Activated naive CD4-positive, alpha-beta T cell (primary cell): ENCODE data around the gene MTX2.

Experiments used
- DNase-seq, 4 experiments: peaks; one replicate each; lab custom pipeline; 2025; lab: John Stamatoyannopoulos, UW

The MTX2 gene

GRCh38 chr2:176269319-176270099, at the start of gene MTX2:
MTX2 (plus strand) TSS chr2:176269442; CDS start chr2:176269630, 188 bp downstream.
- peak; percentile 29 to 66 (median 31) for DNase-seq

- no peak for DNase-seq
Observed at GRCh38 chr2:176227874-176228273, 41.4 kb upstream of the MTX2 start.

GRCh38 chr2:176234156-176234555, 35.1 kb upstream of the MTX2 start:
- no peak for DNase-seq

GRCh38 chr2:176234940-176235339, 34.3 kb upstream of the MTX2 start:
- no peak for DNase-seq

GRCh38 chr2:176237456-176237855, 31.8 kb upstream of the MTX2 start:
- no peak for DNase-seq

GRCh38 chr2:176239031-176239430, 30.2 kb upstream of the MTX2 start:
- DNase-seq: no peak

- no peak for DNase-seq
Observed at GRCh38 chr2:176240301-176240700, 28.9 kb upstream of the MTX2 start.

- DNase-seq: no peak
Observed at GRCh38 chr2:176242276-176242675, 27.0 kb upstream of the MTX2 start.

- no peak for DNase-seq
Observed at GRCh38 chr2:176246331-176246730, 22.9 kb upstream of the MTX2 start.

GRCh38 chr2:176247859-176248258, 21.4 kb upstream of the MTX2 start:
- no peak for DNase-seq

- no peak for DNase-seq
Observed at GRCh38 chr2:176251928-176252327, 17.3 kb upstream of the MTX2 start.

- DNase-seq: no peak
Observed at GRCh38 chr2:176260689-176261088, 8.6 kb upstream of the MTX2 start.

- no peak for DNase-seq
Observed at GRCh38 chr2:176261136-176261535, 8.1 kb upstream of the MTX2 start.

GRCh38 chr2:176268976-176269318, 295 bp upstream of the MTX2 start:
- DNase-seq: no peak

GRCh38 chr2:176270100-176270750, 983 bp downstream of the MTX2 start:
- DNase-seq: no peak

GRCh38 chr2:176272870-176273459, 3.7 kb downstream of the MTX2 start:
- DNase-seq: no peak

GRCh38 chr2:176278927-176279326, 9.7 kb downstream of the MTX2 start:
- DNase-seq: no peak

GRCh38 chr2:176280156-176280555, 10.9 kb downstream of the MTX2 start:
- DNase-seq: no peak

GRCh38 chr2:176280867-176281658, 11.8 kb downstream of the MTX2 start:
- DNase-seq: no peak

GRCh38 chr2:176283291-176284068, 14.2 kb downstream of the MTX2 start:
- DNase-seq: no peak

- DNase-seq: no peak
Observed at GRCh38 chr2:176284461-176285049, 15.3 kb downstream of the MTX2 start.
